22Rv1 (cell line): ENCODE measurements around the gene MAG.

Experiments
- H3K27ac ChIP-seq: fragments of 450-650 bp; 2 replicates; pipeline ENCODE4 v1.5.1; 2017
- ZFX ChIP-seq: fragments of 450-650 bp; IDR thresholded peaks from 2 replicates; pipeline ENCODE4 v1.6.1; 2017; ENCODE audit warnings: antibody characterized with exemption, borderline replicate concordance
- TF ChIP-seq, protein P1 (sequence below): fragments of 450-650 bp; IDR thresholded peaks from 2 replicates; pipeline ENCODE4 v1.5.1; 2017; ENCODE audit warnings: mild to moderate bottlenecking

MAG gene

DNA sequence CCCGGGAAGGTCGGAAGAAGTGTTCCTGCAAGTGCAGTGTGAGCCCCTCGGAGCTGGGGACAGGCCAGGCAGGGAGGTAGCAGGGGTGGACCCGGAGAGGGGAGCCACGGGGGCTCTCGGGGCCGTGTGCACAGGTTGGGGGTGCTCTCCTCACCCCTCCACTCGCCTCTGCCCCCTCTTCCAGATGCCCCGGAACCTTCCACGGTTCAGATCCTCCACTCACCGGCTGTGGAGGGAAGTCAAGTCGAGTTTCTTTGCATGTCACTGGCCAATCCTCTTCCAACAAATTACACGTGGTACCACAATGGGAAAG lies 46.0 kb downstream of the MAG start:
- H3K27ac ChIP-seq = no peak overlapping the region
- TF ChIP-seq ZFX = no peak
- TF ChIP-seq, protein P1, sequence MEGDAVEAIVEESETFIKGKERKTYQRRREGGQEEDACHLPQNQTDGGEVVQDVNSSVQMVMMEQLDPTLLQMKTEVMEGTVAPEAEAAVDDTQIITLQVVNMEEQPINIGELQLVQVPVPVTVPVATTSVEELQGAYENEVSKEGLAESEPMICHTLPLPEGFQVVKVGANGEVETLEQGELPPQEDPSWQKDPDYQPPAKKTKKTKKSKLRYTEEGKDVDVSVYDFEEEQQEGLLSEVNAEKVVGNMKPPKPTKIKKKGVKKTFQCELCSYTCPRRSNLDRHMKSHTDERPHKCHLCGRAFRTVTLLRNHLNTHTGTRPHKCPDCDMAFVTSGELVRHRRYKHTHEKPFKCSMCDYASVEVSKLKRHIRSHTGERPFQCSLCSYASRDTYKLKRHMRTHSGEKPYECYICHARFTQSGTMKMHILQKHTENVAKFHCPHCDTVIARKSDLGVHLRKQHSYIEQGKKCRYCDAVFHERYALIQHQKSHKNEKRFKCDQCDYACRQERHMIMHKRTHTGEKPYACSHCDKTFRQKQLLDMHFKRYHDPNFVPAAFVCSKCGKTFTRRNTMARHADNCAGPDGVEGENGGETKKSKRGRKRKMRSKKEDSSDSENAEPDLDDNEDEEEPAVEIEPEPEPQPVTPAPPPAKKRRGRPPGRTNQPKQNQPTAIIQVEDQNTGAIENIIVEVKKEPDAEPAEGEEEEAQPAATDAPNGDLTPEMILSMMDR = no peak

DNA sequence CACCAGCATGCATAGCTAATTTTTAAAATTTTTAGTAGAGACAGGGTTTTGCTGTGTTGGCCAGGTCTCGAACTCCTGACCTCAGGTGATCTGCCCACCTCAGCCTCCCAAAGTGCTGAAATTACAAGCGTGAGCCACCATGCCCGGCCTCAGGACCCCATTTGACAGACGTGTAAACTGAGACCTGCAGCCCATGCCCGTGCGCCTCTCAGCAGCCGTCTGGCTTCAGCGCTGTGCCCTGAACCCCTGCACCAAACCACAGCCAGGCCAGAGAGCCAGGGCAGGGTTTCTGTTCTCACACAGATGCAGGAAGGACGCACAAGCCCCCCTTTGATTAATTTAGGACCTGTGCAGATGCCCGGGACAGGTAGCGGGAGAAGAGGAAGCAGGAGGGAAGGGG lies 48.5 kb downstream of the MAG start:
- TF ChIP-seq, protein P1 = no peak
- no peak for TF ChIP-seq ZFX
- no peak overlapping the region for H3K27ac ChIP-seq

DNA sequence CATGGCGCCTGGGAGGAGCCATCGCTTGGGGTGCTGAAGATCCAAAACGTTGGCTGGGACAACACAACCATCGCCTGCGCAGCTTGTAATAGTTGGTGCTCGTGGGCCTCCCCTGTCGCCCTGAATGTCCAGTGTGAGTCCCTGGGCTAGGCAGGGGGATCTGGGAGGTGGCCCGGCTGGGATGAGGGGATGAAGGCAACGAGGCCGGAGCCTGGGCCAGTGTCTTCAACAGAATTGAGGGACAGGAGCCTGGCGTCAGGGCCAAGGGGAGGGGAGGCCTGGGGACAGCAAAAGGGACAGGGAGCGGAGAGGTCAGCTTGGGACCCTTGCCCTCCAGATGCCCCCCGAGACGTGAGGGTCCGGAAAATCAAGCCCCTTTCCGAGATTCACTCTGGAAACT lies 49.0 kb downstream of the MAG start:
- no peak overlapping the region for H3K27ac ChIP-seq
- TF ChIP-seq, protein P1 = no peak
- no peak for TF ChIP-seq ZFX

DNA sequence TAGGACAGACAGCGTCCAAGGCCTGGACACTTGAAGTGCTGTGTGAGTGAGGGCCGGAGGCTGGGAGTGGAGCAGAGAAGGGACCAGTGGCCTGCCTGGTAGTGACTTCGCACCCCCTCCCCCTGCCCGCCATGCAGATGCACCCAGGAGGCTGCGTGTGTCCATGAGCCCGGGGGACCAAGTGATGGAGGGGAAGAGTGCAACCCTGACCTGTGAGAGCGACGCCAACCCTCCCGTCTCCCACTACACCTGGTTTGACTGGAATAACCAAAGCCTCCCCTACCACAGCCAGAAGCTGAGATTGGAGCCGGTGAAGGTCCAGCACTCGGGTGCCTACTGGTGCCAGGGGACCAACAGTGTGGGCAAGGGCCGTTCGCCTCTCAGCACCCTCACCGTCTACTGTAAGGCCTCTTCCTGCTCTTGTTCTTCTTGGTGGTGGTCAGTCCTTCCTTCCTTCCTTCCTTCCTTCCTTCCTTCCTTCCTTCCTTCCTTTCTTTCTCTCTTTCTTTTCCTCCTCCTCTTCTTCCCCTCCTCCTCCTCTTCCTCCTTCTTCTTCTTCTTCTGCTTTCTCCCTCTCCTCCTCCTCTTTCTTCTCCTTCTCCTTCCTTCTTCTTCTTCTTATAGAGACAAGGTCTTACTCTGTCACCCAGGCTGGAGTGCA lies 49.7 kb downstream of the MAG start:
- H3K27ac ChIP-seq = no peak overlapping the region
- TF ChIP-seq ZFX = no peak
- TF ChIP-seq, protein P1 = no peak

DNA sequence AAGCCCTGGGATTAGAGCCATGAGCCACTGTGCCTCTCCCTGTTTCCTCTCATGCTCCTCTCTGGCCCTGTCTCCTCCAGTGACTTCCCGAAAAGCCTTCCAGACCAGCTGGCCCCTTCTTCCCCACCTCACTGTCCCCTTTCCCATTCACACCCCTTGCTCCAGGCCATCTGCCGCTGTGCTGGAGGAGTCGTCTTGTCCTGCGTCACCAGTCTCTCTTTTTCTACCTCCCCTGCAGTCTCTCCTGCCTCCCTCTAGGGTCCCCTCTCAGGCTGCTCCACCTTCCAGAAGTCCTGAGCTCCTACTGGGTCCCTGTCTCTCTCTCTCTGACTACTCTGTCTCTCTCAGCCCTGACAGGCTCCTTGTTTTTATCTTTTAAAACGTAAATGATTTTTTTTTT lies 50.5 kb downstream of the MAG start:
- no peak for TF ChIP-seq ZFX
- TF ChIP-seq, protein P1 = no peak
- H3K27ac ChIP-seq = no peak overlapping the region

DNA sequence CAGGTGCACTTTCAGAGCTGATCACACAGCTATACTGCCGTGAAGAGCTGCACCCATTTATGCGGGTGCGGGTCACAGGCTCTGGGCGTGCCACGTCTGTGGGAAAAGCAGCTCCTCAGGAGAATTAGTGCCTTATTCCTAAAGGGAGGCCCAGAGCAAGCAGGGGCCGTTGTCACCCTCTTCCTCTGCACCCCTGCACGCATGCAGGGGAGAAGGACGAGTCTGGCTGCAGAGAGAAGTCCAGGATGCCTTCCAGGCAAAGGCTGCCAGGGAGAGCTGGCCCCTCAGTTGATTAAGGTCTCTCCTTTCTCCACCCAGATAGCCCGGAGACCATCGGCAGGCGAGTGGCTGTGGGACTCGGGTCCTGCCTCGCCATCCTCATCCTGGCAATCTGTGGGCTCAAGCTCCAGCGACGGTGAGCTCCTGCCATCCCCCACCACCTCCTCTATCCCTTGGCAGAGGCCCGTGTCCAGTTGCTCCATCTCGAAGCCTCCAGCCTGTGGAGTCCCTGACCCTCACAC lies 52.6 kb downstream of the MAG start:
- TF ChIP-seq, protein P1 = no peak
- TF ChIP-seq ZFX = no peak

DNA sequence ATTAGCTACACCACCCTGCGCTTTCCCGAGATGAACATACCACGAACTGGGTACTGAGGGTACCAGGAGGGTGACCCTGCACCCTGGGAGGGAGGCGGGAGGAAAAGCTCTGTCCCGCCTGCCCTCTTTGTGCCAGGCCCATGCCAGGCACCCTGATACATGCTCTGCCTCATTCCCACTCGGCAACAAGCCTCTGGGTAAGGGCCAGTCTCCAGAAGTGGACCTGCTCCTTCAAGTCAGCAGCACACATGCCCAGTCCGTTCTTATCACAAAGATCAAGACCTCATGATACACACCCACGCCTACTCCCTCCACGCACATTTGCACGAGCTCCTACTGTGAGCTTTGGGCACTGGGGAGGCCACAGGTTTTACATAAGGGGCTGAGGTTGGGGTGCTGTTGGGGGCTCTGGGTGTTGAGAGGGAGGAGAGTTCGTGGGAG lies 53.7 kb downstream of the MAG start:
- H3K27ac ChIP-seq = no peak overlapping the region
- TF ChIP-seq ZFX = no peak
- TF ChIP-seq, protein P1 = no peak

More for the DNA sequence above, 52.6 kb downstream of the MAG start:
- no peak overlapping the region for H3K27ac ChIP-seq
